SU-DHL-6 (cell line): Measurements from ENCODE around the gene HOXA6.

Experiments
- CTCF ChIP-seq: fragments of 200-600 bp; sonication (generic); IDR thresholded peaks from one replicate; pipeline ENCODE4 v1.5.1; 2017; ENCODE audit warnings: antibody characterized with exemption, mild to moderate bottlenecking, low read length, moderate library complexity; ENCODE audit not compliant: insufficient read depth, poor library complexity, severe bottlenecking
- EZH2phosphoT487 ChIP-seq: fragments of 200-600 bp; sonication (generic), shearing (Covaris generic); conservative IDR thresholded peaks from 2 replicates; pipeline ENCODE4 v1.6.1; 2018; ENCODE audit warnings: mild to moderate bottlenecking, antibody characterized with exemption, low read length, moderate library complexity, mixed read lengths

GRCh38 chr7:27128034-27128433 lies 19.5 kb downstream of the HOXA6 start:
- TF ChIP-seq CTCF (no peak), EZH2phosphoT487 (no peak)
